HG03196 (cell line): ENCODE measurements around the gene FAM89B.
"Not testable (repeated sequence)": the region's sequence is repeated elsewhere in the genome, so short reads cannot be mapped to it uniquely, and the experiment has no call there.

ENCODE experiments used
- ATAC-seq: cut with Tn5 transposase; IDR thresholded peaks from one replicate; pipeline ENCODE4 v1.9.1; 2021; ENCODE audit not compliant: unreplicated experiment

The FAM89B gene

GRCh38 chr11:65556470-65557279 is 15.7 kb upstream of the FAM89B start:
- ATAC-seq, result no peak

- ATAC-seq, result no peak
These were observed 14.9 kb upstream of the FAM89B start for GRCh38 chr11:65557280-65558001.

GRCh38 chr11:65558002-65558929 is 14.1 kb upstream of the FAM89B start, which contains the start of gene LTBP3:
Gene LTBP3, minus strand, starts transcription at chr11:65558359. Its CDS starts 400 bp downstream, at chr11:65557959.
- ATAC-seq, result no peak

GRCh38 chr11:65558930-65559509 is 13.3 kb upstream of the FAM89B start:
- no peak for ATAC-seq

GRCh38 chr11:65559535-65559934 is 12.8 kb upstream of the FAM89B start:
- ATAC-seq, result no peak

- no peak for ATAC-seq
These were observed 12.3 kb upstream of the FAM89B start for GRCh38 chr11:65559951-65560537.

- ATAC-seq, result no peak
These were observed 11.6 kb upstream of the FAM89B start for GRCh38 chr11:65560555-65561418.

- ATAC-seq, result no peak
These were observed 10.3 kb upstream of the FAM89B start for GRCh38 chr11:65562020-65562419.

GRCh38 chr11:65562788-65563187 is 9.6 kb upstream of the FAM89B start:
- ATAC-seq, result no peak

- no peak for ATAC-seq
These were observed 8.7 kb upstream of the FAM89B start for GRCh38 chr11:65563601-65564000.

- ATAC-seq, result not testable (repeated sequence)
These were observed 7.3 kb upstream of the FAM89B start for GRCh38 chr11:65564879-65565559.

GRCh38 chr11:65565624-65566453 is 6.5 kb upstream of the FAM89B start:
- ATAC-seq, result no peak

GRCh38 chr11:65569164-65569972 is 3.0 kb upstream of the FAM89B start:
- ATAC-seq, result peak; percentile 2

- ATAC-seq, result peak; percentile 56
These were observed 2.1 kb upstream of the FAM89B start, which contains the start of gene ZNRD2 for GRCh38 chr11:65569973-65570918. Gene ZNRD2, plus strand, starts transcription at chr11:65570477. Its CDS starts 15 bp downstream, at chr11:65570492.

GRCh38 chr11:65571420-65571819 is 918 bp upstream of the FAM89B start:
- ATAC-seq, result no peak

GRCh38 chr11:65571940-65572339 is 398 bp upstream of the FAM89B start:
- no peak for ATAC-seq
